HFFc6 (cell line): ENCODE data around the gene SLC7A14. TPM values are rescaled to one million over a fixed set of nuclear protein-coding genes. Genes with fewer than 3 reads are reported as not detected.

Source experiments
- DNase-seq: peaks from one replicate; pipeline ENCODE4 v3.0.0-alpha.2; 2018
- H3K27ac Mint-ChIP-seq: 2 replicates; pipeline ENCODE4 v1.8.0; 2020; ENCODE audit warnings: mild to moderate bottlenecking, mixed read lengths
- H3K27me3 Mint-ChIP-seq: 2 replicates; pipeline ENCODE4 v1.8.0; 2021; ENCODE audit warnings: mild to moderate bottlenecking, moderate library complexity, mixed read lengths; ENCODE audit not compliant: insufficient read depth
- H3K36me3 Mint-ChIP-seq: 2 replicates; pipeline ENCODE4 v1.8.0; 2021; ENCODE audit warnings: low read depth, mixed read lengths
- H3K4me1 Mint-ChIP-seq: 2 replicates; pipeline ENCODE4 v1.8.0; 2020; ENCODE audit warnings: low read depth, mixed read lengths
- H3K4me3 Mint-ChIP-seq: 2 replicates; pipeline ENCODE4 v1.8.0; 2020; ENCODE audit warnings: mild to moderate bottlenecking, moderate library complexity, mixed read lengths
- H3K9me3 Mint-ChIP-seq: 2 replicates; pipeline ENCODE4 v1.8.0; 2020; ENCODE audit warnings: mild to moderate bottlenecking, mixed read lengths
- CTCF ChIP-seq: fragments of 200-600 bp; sonication (generic); IDR thresholded peaks from 2 replicates; pipeline ENCODE4 v1.5.0; 2021; ENCODE audit warnings: antibody characterized with exemption, mild to moderate bottlenecking
- total RNA-seq, 6 experiments: library from RNA; stranded (reverse); fragmentation: NEBNext Ultra II Directional; extraction: Animal tissue kit (Norgen Biotek cat#: 25700); gene quantifications; 2 replicates in 1 of 6; 3 replicates in 5 of 6; pipeline ENCODE4 v1.2.3, GENCODE V29; 2021

SLC7A14 gene
- total RNA-seq, 6 experiments from 2014 or later, result 0.14 to 0.53 (median 0.39) TPM

- no peak overlapping the region for H3K27ac Mint-ChIP-seq
- peaks cover 1% of the 10 kb centered on the region; the same call in 1 of the 2 replicates for H3K27me3 Mint-ChIP-seq
- no peak overlapping the region for H3K4me3 Mint-ChIP-seq
- no peak for DNase-seq
- TF ChIP-seq CTCF, result no peak
- H3K36me3 Mint-ChIP-seq, result no peaks in the 10 kb centered on the region
- no peaks in the 10 kb centered on the region for H3K9me3 Mint-ChIP-seq
- H3K4me1 Mint-ChIP-seq, result peaks cover 27% of the 10 kb centered on the region
Measured at GRCh38 chr3:170494766-170495165, 91.1 kb downstream of the SLC7A14 start.

- peaks cover 23% of the 10 kb centered on the region for H3K4me1 Mint-ChIP-seq
- no peaks in the 10 kb centered on the region for H3K9me3 Mint-ChIP-seq
- peak; percentile 60 for DNase-seq
- no peaks in the 10 kb centered on the region for H3K36me3 Mint-ChIP-seq
- H3K27me3 Mint-ChIP-seq, result peaks cover 1% of the 10 kb centered on the region; the same call in 1 of the 2 replicates
- TF ChIP-seq CTCF, result no peak
- no peak overlapping the region for H3K4me3 Mint-ChIP-seq
- no peak overlapping the region for H3K27ac Mint-ChIP-seq
Measured at GRCh38 chr3:170493712-170494182, 92.1 kb downstream of the SLC7A14 start.

GRCh38 chr3:170491901-170492300 is 94.0 kb downstream of the SLC7A14 start:
- DNase-seq, result no peak
- Mint-ChIP-seq H3K4me3 (no peak overlapping the region), H3K9me3 (no peaks in the 10 kb centered on the region), H3K36me3 (no peaks in the 10 kb centered on the region), H3K27ac (no peak overlapping the region), H3K4me1 (peaks cover 23% of the 10 kb centered on the region), H3K27me3 (peaks cover 4% of the 10 kb centered on the region; the same call in 1 of the 2 replicates)
- TF ChIP-seq CTCF, result no peak

GRCh38 chr3:170490828-170491560 is 94.9 kb downstream of the SLC7A14 start:
- TF ChIP-seq CTCF, result no peak
- Mint-ChIP-seq H3K4me1 (peaks cover 23% of the 10 kb centered on the region), H3K9me3 (no peaks in the 10 kb centered on the region), H3K36me3 (no peaks in the 10 kb centered on the region), H3K27ac (no peak overlapping the region), H3K4me3 (no peak overlapping the region), H3K27me3 (peaks cover 9% of the 10 kb centered on the region)
- DNase-seq, result no peak

GRCh38 chr3:170488802-170489201 is 97.1 kb downstream of the SLC7A14 start:
- DNase-seq, result peak; percentile 56
- Mint-ChIP-seq H3K27ac (no peak overlapping the region), H3K27me3 (peaks cover 15% of the 10 kb centered on the region), H3K36me3 (no peaks in the 10 kb centered on the region), H3K4me3 (no peak overlapping the region), H3K4me1 (peaks cover 19% of the 10 kb centered on the region), H3K9me3 (no peaks in the 10 kb centered on the region)
- 0 out of 2 replicates have a peak, but pooled peaks have one; percentile 13 for TF ChIP-seq CTCF
